Stimulated activated CD4-positive, alpha-beta T cell treated with anti-CD3 and anti-CD28 coated beads, TNF-alpha, amount 100 ng/mL, for 1 hour (primary cell): ENCODE measurements around the gene MUC5B.
A peak's percentile ranks its signal among the peaks of the same experiment; 100 is the strongest.
"Not testable (repeated sequence)": the region's sequence is repeated elsewhere in the genome, so short reads cannot be mapped to it uniquely, and the experiment has no call there.

Experiments
- DNase-seq, 3 donors: peaks; one replicate each; pipeline ENCODE4 v3.0.0-alpha.2; 2020; ENCODE audit warnings: low read depth in 3 of 3, low spot score in 1 of 3

The MUC5B gene

GRCh38 chr11:1246301-1246700 is 23.4 kb downstream of the MUC5B start:
- DNase-seq: not testable (repeated sequence)

GRCh38 chr11:1247026-1247425 is 24.2 kb downstream of the MUC5B start:
- not testable (repeated sequence) for DNase-seq

- DNase-seq: not testable (repeated sequence)
These were observed 26.1 kb downstream of the MUC5B start for GRCh38 chr11:1248951-1249350.

GRCh38 chr11:1250411-1250810 is 27.5 kb downstream of the MUC5B start:
- not testable (repeated sequence) for DNase-seq

- no peak for DNase-seq
These were observed 28.4 kb downstream of the MUC5B start for GRCh38 chr11:1251236-1251770.

- no peak for DNase-seq
These were observed 29.7 kb downstream of the MUC5B start for GRCh38 chr11:1252371-1253102.

- no peak for DNase-seq
These were observed 30.2 kb downstream of the MUC5B start for GRCh38 chr11:1253103-1253485.

- no peak for DNase-seq
These were observed 31.3 kb downstream of the MUC5B start for GRCh38 chr11:1254086-1254648.

- no peak for DNase-seq
These were observed 31.9 kb downstream of the MUC5B start for GRCh38 chr11:1254733-1255132.

GRCh38 chr11:1255151-1255550 is 32.3 kb downstream of the MUC5B start:
- DNase-seq: no peak

- DNase-seq: no peak
These were observed 33.6 kb downstream of the MUC5B start for GRCh38 chr11:1256257-1257045.

GRCh38 chr11:1257366-1257765 is 34.5 kb downstream of the MUC5B start:
- DNase-seq: no peak

GRCh38 chr11:1257916-1258315 is 35.0 kb downstream of the MUC5B start:
- DNase-seq: no peak

GRCh38 chr11:1258401-1259075 is 35.7 kb downstream of the MUC5B start:
- no peak for DNase-seq

- DNase-seq: no peak
These were observed 36.2 kb downstream of the MUC5B start for GRCh38 chr11:1259076-1259461.

GRCh38 chr11:1259561-1259960 is 36.7 kb downstream of the MUC5B start:
- DNase-seq: no peak

GRCh38 chr11:1260023-1260501 is 37.2 kb downstream of the MUC5B start:
- DNase-seq: peak in 1 of 3 donors; percentile 44

GRCh38 chr11:1260620-1261019 is 37.8 kb downstream of the MUC5B start:
- no peak for DNase-seq

- no peak for DNase-seq
These were observed 38.6 kb downstream of the MUC5B start for GRCh38 chr11:1261241-1262071.
